Activated CD4-positive, CD25-positive, alpha-beta regulatory T cell (primary cell): ENCODE data around the gene ARHGAP12.

Experiments
- DNase-seq, 4 experiments: peaks; one replicate each; lab custom pipeline; 2025; lab: John Stamatoyannopoulos, UW

ARHGAP12 gene

GRCh38 chr10:31762316-31762715 is 166.3 kb downstream of the ARHGAP12 start:
- DNase-seq, result no peak

- DNase-seq, result no peak
Observed at GRCh38 chr10:31761156-31761555, 167.5 kb downstream of the ARHGAP12 start.

GRCh38 chr10:31760674-31761081 is 168.0 kb downstream of the ARHGAP12 start:
- DNase-seq, result no peak

GRCh38 chr10:31759799-31760626 is 168.6 kb downstream of the ARHGAP12 start:
- peak; percentile 89 to 95 (median 90) for DNase-seq

GRCh38 chr10:31759124-31759798 is 169.4 kb downstream of the ARHGAP12 start:
- DNase-seq, result peak in 2 of 4 experiments; percentile 16 to 22

GRCh38 chr10:31758495-31758894 is 170.1 kb downstream of the ARHGAP12 start:
- DNase-seq, result no peak

- DNase-seq, result no peak
Observed at GRCh38 chr10:31757831-31758230, 170.8 kb downstream of the ARHGAP12 start.

GRCh38 chr10:31757386-31757791 is 171.2 kb downstream of the ARHGAP12 start:
- no peak for DNase-seq

- no peak for DNase-seq
Observed at GRCh38 chr10:31756729-31757110, 171.9 kb downstream of the ARHGAP12 start.

- DNase-seq, result no peak
Observed at GRCh38 chr10:31756101-31756728, 172.4 kb downstream of the ARHGAP12 start.
